Esophagus muscularis mucosa (tissue), 3 donors: ENCODE results near the gene KBTBD13.

Source experiments
- POLR2A ChIP-seq: fragments of 450-650 bp; IDR thresholded peaks from one replicate; pipeline ENCODE4 v1.6.1; 2017; ENCODE audit warnings: antibody characterized with exemption, moderate library complexity, mild to moderate bottlenecking, low read depth
- POLR2AphosphoS5 ChIP-seq, 2 donors: sonication (generic); formaldehyde crosslinking; IDR thresholded peaks; one replicate each; pipeline ENCODE4 v1.6.1; 2017; ENCODE audit warnings: antibody characterized with exemption in 2 of 2
- TF ChIP-seq, protein P1 (sequence below), 3 experiments: fragments of 200-600 bp in 2 of 3; fragments of 450-650 bp in 1 of 3; sonication (generic) in 2 of 3; IDR thresholded peaks; one replicate each; pipeline ENCODE4 v1.5.1; 2017 to 2019; ENCODE audit warnings: antibody characterized with exemption in 3 of 3, mild to moderate bottlenecking in 2 of 3, moderate library complexity in 1 of 3

DNA sequence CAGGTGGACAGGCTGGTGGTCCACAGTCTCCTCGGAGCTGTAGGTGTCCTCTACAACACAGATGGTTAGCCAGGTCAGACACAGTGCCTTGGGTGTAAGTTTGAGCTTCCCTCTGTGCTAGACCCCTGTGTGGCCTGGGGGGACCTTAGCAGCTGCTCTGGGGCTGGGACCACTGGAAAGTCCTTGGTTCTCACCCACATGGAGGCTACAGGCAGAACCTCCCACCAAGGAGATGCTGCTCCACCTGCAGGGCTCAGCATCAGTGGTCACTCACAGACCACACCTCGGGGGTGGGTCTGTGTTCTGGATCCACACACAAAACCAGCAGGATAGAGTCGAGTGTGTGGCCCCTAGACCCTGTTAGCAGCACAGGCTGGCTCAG, 17.2 kb upstream of the KBTBD13 start:
- TF ChIP-seq, protein P1, sequence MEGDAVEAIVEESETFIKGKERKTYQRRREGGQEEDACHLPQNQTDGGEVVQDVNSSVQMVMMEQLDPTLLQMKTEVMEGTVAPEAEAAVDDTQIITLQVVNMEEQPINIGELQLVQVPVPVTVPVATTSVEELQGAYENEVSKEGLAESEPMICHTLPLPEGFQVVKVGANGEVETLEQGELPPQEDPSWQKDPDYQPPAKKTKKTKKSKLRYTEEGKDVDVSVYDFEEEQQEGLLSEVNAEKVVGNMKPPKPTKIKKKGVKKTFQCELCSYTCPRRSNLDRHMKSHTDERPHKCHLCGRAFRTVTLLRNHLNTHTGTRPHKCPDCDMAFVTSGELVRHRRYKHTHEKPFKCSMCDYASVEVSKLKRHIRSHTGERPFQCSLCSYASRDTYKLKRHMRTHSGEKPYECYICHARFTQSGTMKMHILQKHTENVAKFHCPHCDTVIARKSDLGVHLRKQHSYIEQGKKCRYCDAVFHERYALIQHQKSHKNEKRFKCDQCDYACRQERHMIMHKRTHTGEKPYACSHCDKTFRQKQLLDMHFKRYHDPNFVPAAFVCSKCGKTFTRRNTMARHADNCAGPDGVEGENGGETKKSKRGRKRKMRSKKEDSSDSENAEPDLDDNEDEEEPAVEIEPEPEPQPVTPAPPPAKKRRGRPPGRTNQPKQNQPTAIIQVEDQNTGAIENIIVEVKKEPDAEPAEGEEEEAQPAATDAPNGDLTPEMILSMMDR (IDR thresholded peaks at IDR 0.05): no peak
- TF ChIP-seq POLR2AphosphoS5 (IDR thresholded peaks at IDR 0.05) (no peak), POLR2A (no peak)
